Heart left ventricle (tissue), 16 donors: ENCODE measurements around the gene TRIM3. TPM values are rescaled to one million over a fixed set of nuclear protein-coding genes. Genes with fewer than 3 reads are reported as not detected.

Experiments used
- ATAC-seq, 4 donors: fragments of 200-7000 bp; cut with Tn5 transposase; one replicate each; pipeline ENCODE4 v1.9.1; 2020 to 2022; ENCODE audit warnings: moderate library complexity in 4 of 4, mild to moderate bottlenecking in 3 of 4, moderate number of reproducible peaks in 1 of 4
- DNase-seq, 5 donors: peaks; one replicate each; pipeline ENCODE4 v3.0.0-alpha.2; 2020
- H3K27ac ChIP-seq, 12 donors: fragments of 200-600 bp; sonication (generic) in 4 of 12; one replicate each; pipeline versions ENCODE4 v1.5.0 to v1.8.0; 2016 to 2022; ENCODE audit warnings: mild to moderate bottlenecking in 2 of 12
- H3K27me3 ChIP-seq, 9 donors: fragments of 200-600 bp; sonication (generic) in 2 of 9; one replicate each; pipeline versions ENCODE4 v1.5.1 to v1.8.0; 2016 to 2022; ENCODE audit warnings: mild to moderate bottlenecking in 3 of 9
- H3K36me3 ChIP-seq, 9 donors: fragments of 200-600 bp; sonication (generic) in 2 of 9; one replicate each; pipeline versions ENCODE4 v1.5.0 to v1.8.0; 2018 to 2022; ENCODE audit warnings: mild to moderate bottlenecking in 2 of 9
- H3K4me1 ChIP-seq, 12 donors: fragments of 200-600 bp; sonication (generic) in 4 of 12; one replicate each; pipeline versions ENCODE4 v1.5.0 to v1.8.0; 2016 to 2022; ENCODE audit warnings: mild to moderate bottlenecking in 3 of 12
- H3K4me3 ChIP-seq, 12 donors: fragments of 200-600 bp; sonication (generic) in 4 of 12; one replicate each; pipeline versions ENCODE4 v1.5.0 to v1.8.0; 2017 to 2022; ENCODE audit warnings: mild to moderate bottlenecking in 9 of 12, moderate library complexity in 4 of 12
- H3K9me3 ChIP-seq, 12 donors: fragments of 200-600 bp; sonication (generic) in 4 of 12; one replicate each; pipeline versions ENCODE4 v1.5.0 to v1.8.0; 2016 to 2022; ENCODE audit warnings: mild to moderate bottlenecking in 1 of 12
- CTCF ChIP-seq, 12 donors: fragments of 200-600 bp; sonication (generic) in 4 of 12; IDR thresholded peaks; one replicate each; pipeline versions ENCODE4 v1.5.0 to v1.8.0; 2018 to 2022; ENCODE audit warnings: antibody characterized with exemption in 12 of 12, mild to moderate bottlenecking in 5 of 12
- POLR2A ChIP-seq, 2 donors: fragments of 450-650 bp; IDR thresholded peaks; one replicate each; pipeline ENCODE4 v1.6.1; 2017; ENCODE audit warnings: antibody characterized with exemption in 2 of 2, mild to moderate bottlenecking in 2 of 2, moderate library complexity in 2 of 2
- WGBS, 4 donors: extraction: QIAGEN DNeasy Blood & Tissue Kit in 2 of 4; methylation state at CpG; one replicate each; pipeline versions ENCODE4 v1.1.5 to v1.1.7; 2013 to 2018; 5-methylcytosine and 5-hydroxymethylcytosine counted together
- intact Hi-C, 10 donors: fragments of 100-400 bp; cut with DNase I; formaldehyde crosslinking; loops; one replicate each; pipeline versions ENCODE4 v1.11.1 to v1.14.2; 2022
- polyA plus RNA-seq, 2 donors: library from polyadenylated mRNA; stranded (reverse); fragments of 200-250 nt; gene quantifications; one replicate each; pipeline ENCODE4 v1.2.3, GENCODE V29; 2013
- total RNA-seq, 9 donors: library from RNA; depleted of rRNA in 2 of 9; stranded (reverse); fragments of >200 nt in 2 of 9; fragmentation: NEBNext Ultra II Directional in 3 of 9; extraction: Animal tissue kit (Norgen Biotek cat#: 25700) in 3 of 9; gene quantifications; one replicate each; pipeline versions ENCODE4 v1.1.0 to v1.2.4, GENCODE V29; 2016 to 2023
- donor health status: ischemic (EF 13 %, LVEDD 7.1; RV severe dilation, severe dysfunction).
- donor health status: healthy with polysubstance abuse.
- donor health status: DM: no; HTN: yes; CAD: no.
- donor health status: DM: no; HTN: no; CAD: no.
- donor health status: ischemic (EF 25% LVEDD 6.9; RV normal size, moderate dysfunction).
- donor health status: ischemic (EF 25% LVEDD 5.7; RV mildly dilated, moderate dysfunction).
- donor health status: healthy.
- donor health status: DM: yes; HTN: yes; CAD: no.
- donor health status: ischemic (EF 35%, LVEDD 5.7; RV mildly dilated, moderate dysfunction).
- donor health status: nonischemic (EF 11% LVEDD 7.7; RV severe dilation, severe dysfunction).
- donor health status: DM: yes; HTN: yes; CAD: no.
- donor health status: PGD.
- donor health status: ischemic (EF 29% LVEDD 5.4; RV normal size, mild dysfunction).
- donor health status: nonischemic (EF 23%, LVEDD 6.1; RV moderate dilation, normal function).

TRIM3 gene
- total and polyA plus RNA-seq, 11 donors: 7.7 to 18.8 (median 10.4) TPM

GRCh38 chr11:6481012-6481923, 7.5 kb upstream of the TRIM3 start, which contains the start of the genes ARFIP2 and TIMM10B:
TSS of gene ARFIP2 (minus strand) at chr11:6481331. CDS start at chr11:6480421, 910 bp downstream.
TSS of gene TIMM10B (plus strand) at chr11:6481501. CDS start at chr11:6481517, 16 bp downstream.
- peak; percentile 98 to 99 (median 98) for ATAC-seq
- peak; percentile 99 for DNase-seq
- Histone ChIP-seq H3K36me3 (peaks cover 0 to 71% (median 62%) of the 10 kb centered on the region in 9 donors), H3K4me3 (peak within 1 kb of the TSS; percentile 54 to 93 (median 80)), H3K27me3 (no peaks in the 10 kb centered on the region), H3K27ac (peak within 1 kb of the TSS; percentile 37 to 96 (median 90)), H3K9me3 (no peaks in the 10 kb centered on the region), H3K4me1 (peaks cover 3 to 37% (median 25%) of the 10 kb centered on the region in 12 donors)
- TF ChIP-seq CTCF (IDR thresholded peaks at IDR 0.05): no peak
- TF ChIP-seq POLR2A (IDR thresholded peaks at IDR 0.05): peak; percentile 70 to 88
- WGBS, 4 donors: 0 to 1% (median 0%) methylated on average over 32 to 66 of the region's 66 CpGs
- intact Hi-C loops: loop anchor here in 2 of 10 donors (5.0 to 10.0 kb wide), 2 partner anchors 64 to 96 kb away; partner anchors contain the start of gene APBB1 (in 1 of the 2)

GRCh38 chr11:6480299-6480914, 6.7 kb upstream of the TRIM3 start:
- intact Hi-C loops: loop anchor here in 2 of 10 donors (5.0 to 10.0 kb wide), 2 partner anchors 63 to 96 kb away; partner anchors contain the start of gene APBB1 (in 1 of the 2)
- H3K9me3 ChIP-seq: no peaks in the 10 kb centered on the region
- H3K27ac ChIP-seq: peak overlapping the region in 11 of 12 donors; percentile 78 to 96 (median 90)
- H3K4me3 ChIP-seq: peak overlapping the region; percentile 54 to 93 (median 80)
- peaks cover 0 to 65% (median 54%) of the 10 kb centered on the region in 9 donors for H3K36me3 ChIP-seq
- ATAC-seq (no peak), DNase-seq (peak in 1 of 5 donors; percentile 29)
- no peaks in the 10 kb centered on the region for H3K27me3 ChIP-seq
- 48 to 61% (median 57%) methylated on average over 9 of the region's 9 CpGs for WGBS, 4 donors
- peaks cover 3 to 37% (median 25%) of the 10 kb centered on the region in 12 donors for H3K4me1 ChIP-seq
- TF ChIP-seq CTCF (IDR thresholded peaks at IDR 0.05): no peak
- no peak for TF ChIP-seq POLR2A (IDR thresholded peaks at IDR 0.05)

DNA sequence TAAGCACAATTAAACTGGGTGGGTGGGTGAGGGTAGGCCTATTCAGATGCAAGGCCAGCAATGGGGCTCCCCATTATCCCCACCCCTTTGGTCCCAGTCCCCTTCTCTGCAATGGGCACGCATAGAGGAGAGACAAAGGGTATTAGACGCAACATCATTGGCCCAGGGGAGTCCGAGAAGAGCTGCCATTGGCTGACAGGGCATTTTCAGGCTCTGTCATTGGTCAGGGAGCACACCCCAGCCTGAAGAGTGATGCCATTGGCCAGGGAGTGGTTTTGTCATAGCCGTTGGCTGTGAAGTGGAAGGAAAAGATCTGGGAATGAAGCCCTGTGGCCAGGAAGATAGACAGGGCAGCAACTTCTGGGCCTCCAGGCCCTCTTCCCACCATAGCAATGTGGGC, 2.8 kb upstream of the TRIM3 start:
- H3K36me3 ChIP-seq: peaks cover 0 to 33% (median 25%) of the 10 kb centered on the region in 9 donors
- WGBS, 4 donors: 83 to 95% (median 91%) methylated on average over 4 of the region's 4 CpGs
- H3K27me3 ChIP-seq: no peaks in the 10 kb centered on the region
- H3K4me3 ChIP-seq: no peak overlapping the region
- H3K9me3 ChIP-seq: no peaks in the 10 kb centered on the region
- intact Hi-C loops: loop anchor here in 2 of 10 donors (5.0 to 10.0 kb wide), 2 partner anchors 136 to 242 kb away; partner anchors contain the start of genes TAF10 (in 2 of the 2), CNGA4 (in 1 of the 2) and FHIP1B (in 1 of the 2)
- H3K4me1 ChIP-seq: peaks cover 0 to 40% (median 24%) of the 10 kb centered on the region in 12 donors
- TF ChIP-seq POLR2A (IDR thresholded peaks at IDR 0.05) (no peak), CTCF (IDR thresholded peaks at IDR 0.05) (no peak)
- peak in 1 of 5 donors; percentile 23 for DNase-seq
- ATAC-seq: no peak
- H3K27ac ChIP-seq: no peak overlapping the region
